Tongue (tissue), 2 donors: ENCODE results near the gene DCLK1. TPM values are rescaled to one million over a fixed set of nuclear protein-coding genes. Genes with fewer than 3 reads are reported as not detected.
"Not testable (repeated sequence)": the region's sequence is repeated elsewhere in the genome, so short reads cannot be mapped to it uniquely, and the experiment has no call there.

ENCODE experiments used
- DNase-seq: peaks from one replicate; pipeline ENCODE4 v3.0.0-alpha.2; 2015
- total RNA-seq: library from RNA; depleted of rRNA; stranded (reverse); fragments of >200 nt; gene quantifications from one replicate; pipeline ENCODE4 v1.2.3, GENCODE V29; 2014

The DCLK1 gene
- total RNA-seq, 1 donor from 2014 or later: 62.5 TPM

- not testable (repeated sequence) for DNase-seq
These were observed 147.5 kb downstream of the DCLK1 start for GRCh38 chr13:35983703-35984102.

GRCh38 chr13:35983206-35983605, 148.0 kb downstream of the DCLK1 start:
- no peak for DNase-seq

DNA sequence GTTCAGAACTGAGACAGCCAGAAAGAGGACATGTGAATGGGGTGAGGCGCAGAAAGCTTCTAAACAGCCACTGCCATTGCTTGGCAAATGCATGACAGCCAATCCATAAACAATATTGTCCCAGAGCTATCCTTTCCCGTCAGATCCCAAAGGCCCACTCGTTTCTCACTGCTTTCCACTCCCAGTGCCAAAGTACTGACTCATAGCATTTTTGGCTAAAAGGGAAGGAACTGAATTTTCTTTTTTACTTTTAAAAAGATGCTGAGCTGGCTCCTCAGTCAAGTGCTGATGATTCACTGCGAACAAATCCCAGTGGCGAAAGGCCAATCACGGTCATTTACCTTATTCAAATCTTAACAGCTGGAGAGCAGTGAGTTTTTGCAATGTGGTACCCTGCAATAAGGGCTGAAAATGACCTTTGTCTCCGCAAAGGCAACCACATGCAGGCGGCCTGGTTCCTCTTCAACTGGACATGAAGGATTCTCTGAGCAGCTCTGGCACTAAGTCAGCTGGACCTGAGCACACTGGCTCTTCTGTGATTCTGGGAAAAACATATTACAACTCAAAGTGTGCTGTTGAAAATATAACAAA, 151.7 kb downstream of the DCLK1 start:
- DNase-seq: peak; percentile 89

DNA sequence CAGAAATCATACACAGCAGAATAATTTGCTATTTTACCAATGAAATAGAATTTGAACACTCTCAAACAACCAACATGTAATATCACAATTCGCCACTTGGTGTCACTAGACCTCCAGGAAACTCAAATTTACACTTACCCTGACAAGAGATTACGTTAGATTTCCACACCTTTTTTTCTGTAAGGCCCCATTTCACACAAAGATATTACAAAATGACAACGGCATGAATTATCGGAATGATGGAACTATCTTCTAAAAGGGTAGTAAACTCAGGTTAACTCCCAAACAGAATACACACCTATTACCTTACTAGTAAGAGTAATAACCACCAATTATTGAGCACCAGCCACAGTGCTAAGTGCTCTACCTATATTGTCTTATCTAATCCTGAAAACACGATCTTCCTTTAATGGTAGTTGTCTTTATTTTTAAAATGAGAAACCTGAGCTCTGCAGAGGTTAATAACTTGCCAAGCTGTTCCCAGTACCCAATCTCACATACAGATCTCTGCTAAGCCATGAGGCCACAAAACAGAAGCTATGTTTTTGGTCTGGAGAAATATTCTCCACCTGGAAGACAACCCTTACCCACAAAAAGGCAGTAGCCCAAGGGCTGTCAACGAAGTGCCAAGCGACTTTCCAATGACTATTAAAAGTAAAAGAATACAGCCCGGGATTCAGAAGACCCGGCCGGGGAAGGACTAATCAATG, 152.4 kb downstream of the DCLK1 start:
- DNase-seq: peak; percentile 90

- no peak for DNase-seq
These were observed 154.1 kb downstream of the DCLK1 start for GRCh38 chr13:35977060-35977459.

GRCh38 chr13:35976126-35976525, 155.1 kb downstream of the DCLK1 start:
- DNase-seq: no peak

- not testable (repeated sequence) for DNase-seq
These were observed 164.2 kb downstream of the DCLK1 start for GRCh38 chr13:35966951-35967350.

- no peak for DNase-seq
These were observed 165.2 kb downstream of the DCLK1 start for GRCh38 chr13:35966024-35966423.

DNA sequence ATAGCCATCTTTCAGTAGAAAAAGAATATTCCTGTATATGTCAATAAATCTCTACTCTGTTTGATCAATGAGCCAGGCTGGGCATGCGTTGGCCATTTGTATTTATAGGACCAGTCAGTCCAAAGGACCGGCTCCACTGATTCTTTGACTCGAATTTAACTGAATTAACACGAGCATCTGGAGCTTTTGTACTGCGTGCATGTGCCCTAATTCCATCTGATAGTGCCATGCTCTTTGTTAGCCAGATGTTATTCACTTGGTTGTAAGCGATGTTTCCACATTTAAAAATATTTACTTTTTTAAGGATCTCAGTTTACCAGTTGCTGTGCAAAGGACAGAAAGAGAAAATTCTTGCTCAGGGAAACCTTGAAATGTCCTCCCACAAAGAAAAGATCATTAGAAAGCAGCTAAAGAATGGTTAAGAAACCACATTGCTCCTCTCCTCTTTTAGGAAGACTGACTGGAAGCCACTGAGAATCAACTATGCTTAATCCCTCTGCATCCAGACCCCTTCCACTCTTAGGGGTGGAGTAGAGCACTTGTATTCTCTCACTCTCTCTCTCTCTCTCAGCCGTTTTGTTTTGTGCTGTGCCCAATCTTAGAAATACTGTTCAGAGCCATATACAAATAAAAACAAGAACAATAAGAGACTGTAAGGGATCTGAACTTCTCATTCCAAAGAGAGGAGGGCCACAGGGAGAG, 165.8 kb downstream of the DCLK1 start:
- DNase-seq: no peak

GRCh38 chr13:35964863-35965180, 166.4 kb downstream of the DCLK1 start:
- peak; percentile 33 for DNase-seq

GRCh38 chr13:35964011-35964862, 166.9 kb downstream of the DCLK1 start:
- DNase-seq: peak; percentile 32

GRCh38 chr13:35961461-35962220, 169.5 kb downstream of the DCLK1 start:
- peak; percentile 57 for DNase-seq

DNA sequence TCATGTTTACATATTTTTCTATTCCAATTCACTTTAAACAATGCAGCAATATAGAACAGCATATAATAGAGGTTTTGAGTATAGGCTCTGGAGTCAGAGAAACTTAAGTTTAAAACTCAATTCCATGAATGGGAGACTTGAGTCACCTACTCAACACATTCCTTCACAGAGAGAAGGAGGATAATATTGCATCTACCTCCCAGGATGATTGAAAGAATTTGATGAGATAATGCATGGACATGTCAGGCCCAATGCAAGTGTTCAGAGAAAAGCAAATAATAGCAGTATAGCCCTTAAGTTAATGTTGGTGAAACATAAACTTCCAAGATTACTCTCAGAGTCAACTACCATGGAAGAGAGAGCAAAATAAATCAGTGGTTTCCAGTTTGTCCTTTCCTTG, 170.2 kb downstream of the DCLK1 start:
- DNase-seq: no peak

GRCh38 chr13:35957996-35958395, 173.2 kb downstream of the DCLK1 start:
- DNase-seq: no peak

GRCh38 chr13:35957241-35957731, 173.9 kb downstream of the DCLK1 start:
- peak; percentile 82 for DNase-seq

GRCh38 chr13:35956074-35956473, 175.1 kb downstream of the DCLK1 start:
- no peak for DNase-seq

DNA sequence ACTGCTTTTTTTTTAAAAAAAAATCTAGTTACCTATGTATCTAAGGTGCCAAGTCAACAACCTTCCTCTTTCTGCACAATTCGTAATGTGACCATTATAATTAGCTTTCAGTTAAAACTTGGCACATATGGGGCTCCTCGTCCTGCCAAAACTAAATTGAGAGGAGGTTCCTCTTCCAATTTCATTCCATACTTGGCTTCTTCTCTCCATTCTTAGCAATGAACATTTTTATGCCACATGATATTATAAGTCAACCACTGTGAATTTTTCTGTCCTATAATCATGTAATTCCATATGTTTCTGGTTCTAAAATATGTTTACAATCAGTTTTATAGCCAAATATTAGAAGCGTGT, 177.0 kb downstream of the DCLK1 start:
- DNase-seq: peak; percentile 84

- peak; percentile 98 for DNase-seq
These were observed 177.5 kb downstream of the DCLK1 start for GRCh38 chr13:35953537-35954206.

GRCh38 chr13:35947315-35947714, 183.9 kb downstream of the DCLK1 start:
- no peak for DNase-seq

DNA sequence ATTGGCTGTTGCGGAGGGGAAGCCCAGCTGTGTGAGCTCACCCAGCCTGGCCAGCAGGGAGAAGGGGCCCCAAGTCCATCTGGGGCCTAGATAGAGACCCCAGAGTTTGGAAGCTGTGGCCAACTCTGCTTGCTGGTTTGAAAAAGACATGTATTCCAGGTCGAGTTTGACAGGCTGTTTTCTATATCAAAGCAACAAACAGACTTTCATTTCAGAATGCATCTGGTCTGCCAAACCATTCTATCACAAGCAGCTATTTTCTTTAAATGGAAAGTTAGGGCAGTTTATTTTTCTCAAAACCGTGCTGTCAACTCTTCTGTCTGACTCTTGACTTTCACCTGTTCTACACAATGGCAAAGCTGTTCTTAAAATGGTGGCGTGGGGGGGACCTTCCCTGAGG, 185.8 kb downstream of the DCLK1 start:
- DNase-seq: no peak

GRCh38 chr13:35941374-35941773, 189.8 kb downstream of the DCLK1 start:
- DNase-seq: no peak
